GM19467 (cell line): ENCODE results near the gene BIRC6.
"Not testable (repeated sequence)": the region's sequence is repeated elsewhere in the genome, so short reads cannot be mapped to it uniquely, and the experiment has no call there.

Experiments
- ATAC-seq: cut with Tn5 transposase; IDR thresholded peaks from one replicate; pipeline ENCODE4 v1.9.1; 2021; ENCODE audit warnings: mild to moderate bottlenecking, moderate library complexity; ENCODE audit not compliant: unreplicated experiment

Gene BIRC6

GRCh38 chr2:32356681-32357317 is at the start of gene BIRC6:
TSS of gene BIRC6 (plus strand) at chr2:32357023. CDS start at chr2:32357162, 139 bp downstream.
- peak; percentile 88 for ATAC-seq

- ATAC-seq, result no peak
These were observed 46.2 kb upstream of the BIRC6 start for GRCh38 chr2:32310577-32310976.

GRCh38 chr2:32314886-32315285 is 41.9 kb upstream of the BIRC6 start:
- no peak for ATAC-seq

DNA sequence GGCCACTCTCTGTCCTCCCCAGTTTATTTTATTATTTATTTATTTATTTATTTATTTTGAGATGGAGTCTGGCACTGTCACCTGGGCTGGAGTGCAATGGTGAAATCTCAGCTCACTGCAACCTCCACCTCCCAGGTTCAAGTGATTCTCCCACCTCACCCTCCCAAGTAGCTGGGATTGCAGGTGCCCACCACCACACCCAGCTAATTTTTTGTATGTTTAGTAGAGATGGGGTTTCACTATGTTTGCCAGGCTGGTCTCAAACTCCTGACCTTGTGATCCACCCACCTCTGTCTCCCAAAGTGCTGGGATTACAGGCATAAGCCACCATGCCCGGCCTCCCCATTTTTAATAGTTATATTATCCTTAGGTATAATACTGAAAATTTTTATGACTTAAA is 28.1 kb upstream of the BIRC6 start:
- ATAC-seq, result not testable (repeated sequence)

- not testable (repeated sequence) for ATAC-seq
These were observed 27.4 kb upstream of the BIRC6 start for GRCh38 chr2:32329180-32329980.

DNA sequence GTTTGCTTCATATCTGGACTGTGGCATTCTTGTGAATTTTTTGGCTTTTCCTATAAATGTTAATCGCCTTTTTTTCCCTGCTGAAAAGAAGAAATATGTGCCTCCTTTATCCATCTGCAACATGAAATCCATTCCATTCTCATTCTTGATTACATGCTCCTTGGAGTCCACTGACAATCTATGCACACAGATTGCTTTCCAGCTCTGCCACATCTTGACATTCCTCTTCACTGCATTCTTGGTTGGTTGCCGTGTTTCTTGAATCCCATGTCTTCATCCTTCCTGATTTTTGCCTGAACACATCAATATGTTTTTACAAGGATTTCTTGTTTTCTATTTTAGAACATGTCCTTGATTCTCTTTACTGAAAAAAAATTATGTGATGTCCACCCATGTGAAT is 26.7 kb upstream of the BIRC6 start:
- no peak for ATAC-seq

DNA sequence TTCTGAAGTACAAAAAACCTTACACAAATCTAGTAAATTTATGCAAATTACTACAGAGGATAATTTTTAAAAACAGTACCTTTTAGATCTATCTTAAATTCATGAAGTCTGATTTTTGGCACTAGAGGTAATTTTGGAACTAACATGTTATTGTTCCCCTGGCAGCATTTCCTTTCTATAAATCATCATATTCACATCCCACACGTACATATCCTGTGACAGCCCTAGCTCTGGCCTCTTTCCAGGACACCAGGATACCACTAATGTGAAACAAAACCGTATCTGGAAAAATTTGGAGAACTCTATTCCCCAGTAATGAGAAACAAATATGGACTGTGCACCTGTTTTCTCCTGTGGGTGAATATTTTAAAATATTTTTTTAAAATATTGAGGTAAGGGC is 14.0 kb upstream of the BIRC6 start:
- ATAC-seq, result no peak

GRCh38 chr2:32350797-32351196 is 6.0 kb upstream of the BIRC6 start:
- ATAC-seq, result not testable (repeated sequence)

GRCh38 chr2:32355976-32356680 is 695 bp upstream of the BIRC6 start:
- no peak for ATAC-seq

GRCh38 chr2:32357318-32358110 is 691 bp downstream of the BIRC6 start:
- ATAC-seq, result peak; percentile 7

DNA sequence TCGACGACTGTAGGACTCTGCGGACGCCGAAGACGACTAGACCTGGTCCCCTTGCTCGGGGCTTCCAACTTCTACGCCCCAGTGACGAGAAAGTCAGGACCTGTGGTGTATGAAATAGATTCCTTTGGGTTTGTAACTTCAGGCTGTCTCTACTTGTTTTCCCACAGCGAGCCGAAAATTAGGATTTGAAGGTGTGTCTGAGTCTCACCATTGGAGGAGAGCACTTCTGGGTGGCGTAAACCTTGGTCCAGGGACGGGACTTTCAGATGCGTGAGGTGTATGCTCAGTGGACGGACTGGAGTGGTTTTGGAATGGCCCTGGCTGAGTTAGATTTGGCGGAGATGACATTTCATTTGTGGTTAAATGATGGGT is 1.3 kb downstream of the BIRC6 start:
- ATAC-seq, result no peak

DNA sequence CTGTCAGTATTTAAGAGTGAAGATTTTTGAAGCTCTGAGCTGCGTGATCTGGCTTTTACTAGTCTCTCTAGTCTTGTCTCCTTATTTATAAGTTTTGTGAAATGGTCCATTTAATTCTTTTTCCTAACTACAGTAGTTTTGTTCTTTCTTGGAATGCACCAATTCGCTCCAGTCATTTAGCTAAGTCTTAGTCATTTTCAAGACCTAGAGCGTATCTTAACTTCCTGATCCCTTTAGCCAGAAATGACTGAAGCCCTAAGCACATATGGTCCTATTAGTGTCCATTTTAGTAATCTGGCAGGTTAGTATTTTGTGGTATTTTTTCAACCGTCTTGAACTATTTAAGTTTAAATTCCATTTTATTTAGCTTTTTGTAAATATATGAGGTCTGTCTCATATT is 3.6 kb downstream of the BIRC6 start:
- no peak for ATAC-seq

GRCh38 chr2:32362997-32363396 is 6.2 kb downstream of the BIRC6 start:
- ATAC-seq, result not testable (repeated sequence)

- peak; percentile 56 for ATAC-seq
These were observed 6.8 kb downstream of the BIRC6 start for GRCh38 chr2:32363597-32363996.

- not testable (repeated sequence) for ATAC-seq
These were observed 7.5 kb downstream of the BIRC6 start for GRCh38 chr2:32364290-32364689.

DNA sequence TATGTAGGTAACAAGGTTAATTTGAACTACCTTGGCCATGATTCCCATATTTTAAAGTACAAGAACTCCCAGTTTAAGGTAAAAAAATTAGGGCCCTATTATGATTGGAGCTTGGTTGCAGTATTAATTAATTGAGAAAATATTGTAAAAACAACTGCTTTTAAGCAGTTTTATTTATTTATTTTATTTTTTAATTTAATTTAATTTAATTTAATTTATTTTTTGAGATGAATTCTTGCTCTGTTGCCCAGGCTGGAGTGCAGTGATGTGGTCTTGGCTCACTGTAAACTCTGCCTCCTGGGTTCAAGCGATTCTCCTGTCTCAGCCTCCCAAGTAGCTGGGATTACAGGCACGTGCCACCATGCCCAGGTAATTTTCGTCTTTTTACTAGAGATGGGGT is 8.9 kb downstream of the BIRC6 start:
- not testable (repeated sequence) for ATAC-seq

GRCh38 chr2:32366595-32366994 is 9.8 kb downstream of the BIRC6 start:
- no peak for ATAC-seq

DNA sequence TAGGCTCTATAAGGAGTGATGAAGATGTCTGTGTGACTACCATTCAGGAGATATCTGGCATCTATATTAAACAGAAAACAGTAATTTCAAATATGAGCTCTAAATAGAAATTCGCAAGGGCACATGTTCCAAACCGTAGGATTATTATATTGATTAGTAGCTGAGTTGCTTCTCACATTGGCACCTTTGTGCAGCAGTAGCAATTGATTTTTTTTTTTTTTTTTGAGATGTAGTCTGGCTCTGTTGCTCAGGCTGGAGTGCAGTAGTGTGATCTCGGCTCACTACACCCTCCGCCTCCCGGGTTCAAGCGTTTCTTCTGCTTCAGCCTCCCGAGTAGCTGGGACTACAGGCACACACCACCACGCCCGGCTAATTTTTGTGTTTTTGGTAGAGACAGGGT is 12.4 kb downstream of the BIRC6 start:
- ATAC-seq, result no peak

DNA sequence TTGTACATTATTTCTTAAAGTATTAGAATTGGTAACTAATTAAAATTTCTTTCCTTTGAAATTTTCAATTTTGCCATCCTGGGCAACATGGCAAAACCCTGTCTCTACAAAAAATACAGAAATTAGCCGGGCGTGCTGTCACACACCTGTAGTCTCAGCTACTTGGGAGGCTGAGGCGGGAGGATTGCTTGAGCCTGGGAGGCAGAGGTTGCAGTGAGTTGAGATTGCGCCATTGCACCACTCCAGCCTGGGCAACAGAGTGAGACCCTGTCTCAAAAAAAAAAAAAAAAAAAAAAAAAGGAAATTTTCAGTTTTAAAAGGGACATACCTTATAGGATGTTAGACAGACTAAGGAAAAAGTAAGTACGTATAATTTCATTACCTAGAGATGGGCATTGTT is 14.1 kb downstream of the BIRC6 start:
- ATAC-seq, result not testable (repeated sequence)

- ATAC-seq, result no peak
These were observed 15.8 kb downstream of the BIRC6 start for GRCh38 chr2:32372519-32373182.
